RWPE2 (cell line): ENCODE measurements around the gene ECSIT.

Source experiments
- ATAC-seq: fragments of 200-7000 bp; cut with Tn5 transposase; 3 replicates; pipeline ENCODE4 v1.9.1; 2021; ENCODE audit warnings: low read depth
- DNase-seq: peaks from one replicate; pipeline ENCODE4 v3.0.0-alpha.2; 2020; ENCODE audit warnings: low spot score
- H3K27ac ChIP-seq: fragments of 450-650 bp; 2 replicates; pipeline ENCODE4 v1.5.1; 2017; ENCODE audit warnings: mild to moderate bottlenecking; ENCODE audit not compliant: poor library complexity, severe bottlenecking
- H3K27me3 ChIP-seq: fragments of 250-450 bp; sonication (Bioruptor Pico); 2 replicates; pipeline ENCODE4 v1.5.1; 2021; ENCODE audit warnings: mild to moderate bottlenecking, moderate library complexity; ENCODE audit not compliant: insufficient read depth, poor library complexity, severe bottlenecking
- H3K36me3 ChIP-seq: fragments of 250-450 bp; sonication (Bioruptor Pico); 2 replicates; pipeline ENCODE4 v1.5.1; 2020; ENCODE audit warnings: low read depth, mild to moderate bottlenecking, moderate library complexity
- H3K4me1 ChIP-seq: fragments of 250-450 bp; sonication (Bioruptor Pico); 2 replicates; pipeline ENCODE4 v1.5.1; 2021; ENCODE audit warnings: mild to moderate bottlenecking, moderate library complexity; ENCODE audit not compliant: insufficient read depth, poor library complexity, severe bottlenecking
- H3K4me3 ChIP-seq: fragments of 250-450 bp; sonication (Bioruptor Pico); 2 replicates; pipeline ENCODE4 v1.5.1; 2021; ENCODE audit warnings: mild to moderate bottlenecking, moderate library complexity; ENCODE audit not compliant: severe bottlenecking
- H3K9me3 ChIP-seq: fragments of 250-450 bp; sonication (Bioruptor Pico); 2 replicates; pipeline ENCODE4 v1.5.1; 2021; ENCODE audit warnings: mild to moderate bottlenecking, moderate library complexity; ENCODE audit not compliant: severe bottlenecking
- CTCF ChIP-seq: fragments of 450-650 bp; IDR thresholded peaks from one replicate; pipeline ENCODE4 v1.5.1; 2017; ENCODE audit warnings: mild to moderate bottlenecking, moderate library complexity; ENCODE audit not compliant: poor library complexity, severe bottlenecking

Gene ECSIT

GRCh38 chr19:11547929-11548700 lies 19.2 kb upstream of the ECSIT start:
- no peak for TF ChIP-seq CTCF
- peaks cover 3% of the 10 kb centered on the region; the same call in 1 of the 2 replicates for H3K36me3 ChIP-seq
- H3K27ac ChIP-seq, result no peak overlapping the region
- no peaks in the 10 kb centered on the region for H3K27me3 ChIP-seq
- ATAC-seq (no peak), DNase-seq (no peak)
- no peaks in the 10 kb centered on the region for H3K9me3 ChIP-seq
- H3K4me3 ChIP-seq, result no peak overlapping the region
- H3K4me1 ChIP-seq, result no peaks in the 10 kb centered on the region

- H3K4me3 ChIP-seq, result no peak overlapping the region
- no peaks in the 10 kb centered on the region for H3K27me3 ChIP-seq
- H3K4me1 ChIP-seq, result no peaks in the 10 kb centered on the region
- H3K27ac ChIP-seq, result no peak overlapping the region
- ATAC-seq (no peak), DNase-seq (no peak)
- no peak for TF ChIP-seq CTCF
- H3K9me3 ChIP-seq, result no peaks in the 10 kb centered on the region
- H3K36me3 ChIP-seq, result no peaks in the 10 kb centered on the region
These were observed 12.3 kb upstream of the ECSIT start for GRCh38 chr19:11541238-11541637.

- Histone ChIP-seq H3K4me3 (no peak overlapping the region), H3K4me1 (no peaks in the 10 kb centered on the region), H3K36me3 (no peaks in the 10 kb centered on the region), H3K27ac (no peak overlapping the region), H3K27me3 (no peaks in the 10 kb centered on the region), H3K9me3 (no peaks in the 10 kb centered on the region)
- ATAC-seq (no peak), DNase-seq (no peak)
- TF ChIP-seq CTCF, result no peak
These were observed 11.7 kb upstream of the ECSIT start for GRCh38 chr19:11540645-11541044.

- DNase-seq (no peak), ATAC-seq (no peak; the same call in 2 of the 3 replicates)
- no peak overlapping the region for H3K4me3 ChIP-seq
- no peaks in the 10 kb centered on the region for H3K27me3 ChIP-seq
- H3K27ac ChIP-seq, result no peak overlapping the region
- TF ChIP-seq CTCF, result no peak
- H3K4me1 ChIP-seq, result no peaks in the 10 kb centered on the region
- H3K9me3 ChIP-seq, result no peaks in the 10 kb centered on the region
- H3K36me3 ChIP-seq, result no peaks in the 10 kb centered on the region
These were observed 10.8 kb upstream of the ECSIT start for GRCh38 chr19:11539495-11540365.
